CD4-positive, alpha-beta memory T cell (primary cell): ENCODE measurements around the gene PSD2. TPM values are rescaled to one million over a fixed set of nuclear protein-coding genes. Genes with fewer than 3 reads are reported as not detected.

Experiments
- CTCF ChIA-PET: fragments of 350-600 bp; sonication (Branson Sonifier 250); formaldehyde crosslinking; loops from one replicate; lab custom pipeline; 2021; ENCODE audit warnings: inconsistent platforms; ENCODE audit not compliant: partially characterized antibody; lab: Charles Lee
- POLR2A ChIA-PET: fragments of 350-600 bp; sonication (Branson Sonifier 250); formaldehyde crosslinking; loops from one replicate; lab custom pipeline; 2021; ENCODE audit not compliant: partially characterized antibody; lab: Charles Lee
- DNase-seq, 5 donors: peaks; one replicate each; pipeline versions ENCODE4 v3.0.0 to v3.0.0-alpha.2; 2020 to 2022; ENCODE audit warnings: mixed read lengths in 1 of 5
- H3K27ac ChIP-seq: one replicate; pipeline ENCODE4 v1.7.0; 2013; ENCODE audit warnings: low read depth, low read length
- H3K27me3 ChIP-seq: 2 replicates; pipeline ENCODE4 v1.7.0; 2013; ENCODE audit warnings: mild to moderate bottlenecking, low read length, moderate library complexity; ENCODE audit not compliant: insufficient read depth
- H3K36me3 ChIP-seq: 2 replicates; pipeline ENCODE4 v1.7.0; 2013; ENCODE audit warnings: mild to moderate bottlenecking, low read length, moderate library complexity; ENCODE audit not compliant: insufficient read depth
- H3K4me1 ChIP-seq: 2 replicates; pipeline ENCODE4 v1.7.0; 2013; ENCODE audit warnings: mild to moderate bottlenecking, low read length, moderate library complexity; ENCODE audit not compliant: insufficient read depth
- H3K4me3 ChIP-seq, 2 donors: one replicate each; pipeline ENCODE4 v1.7.0; 2013; ENCODE audit warnings: low read length in 2 of 2, mild to moderate bottlenecking in 1 of 2
- H3K9me3 ChIP-seq, 2 donors: one replicate each; pipeline ENCODE4 v1.7.0; 2013; ENCODE audit warnings: low read length in 2 of 2, control low read depth in 1 of 2; ENCODE audit not compliant: control insufficient read depth in 1 of 2
- H3K27ac Mint-ChIP-seq, 7 donors: one replicate each; pipeline ENCODE4 v1.8.0; 2020 to 2021; ENCODE audit warnings: mixed read lengths in 7 of 7, mild to moderate bottlenecking in 6 of 7, inconsistent platforms in 3 of 7, moderate library complexity in 3 of 7
- H3K27me3 Mint-ChIP-seq, 2 donors: one replicate each; pipeline ENCODE4 v1.8.0; 2020 to 2021; ENCODE audit warnings: mixed read lengths in 2 of 2
- H3K36me3 Mint-ChIP-seq, 2 donors: one replicate each; pipeline ENCODE4 v1.8.0; 2020 to 2021; ENCODE audit warnings: mixed read lengths in 2 of 2, inconsistent platforms in 1 of 2, mild to moderate bottlenecking in 1 of 2
- H3K4me1 Mint-ChIP-seq, 4 donors: one replicate each; pipeline ENCODE4 v1.8.0; 2020 to 2021; ENCODE audit warnings: mixed read lengths in 4 of 4, mild to moderate bottlenecking in 1 of 4
- H3K4me3 Mint-ChIP-seq, 8 donors: one replicate each; pipeline ENCODE4 v1.8.0; 2020 to 2021; ENCODE audit warnings: mixed read lengths in 8 of 8, mild to moderate bottlenecking in 7 of 8, moderate library complexity in 6 of 8, inconsistent platforms in 3 of 8
- H3K9me3 Mint-ChIP-seq, 8 donors: one replicate each; pipeline ENCODE4 v1.8.0; 2020 to 2021; ENCODE audit warnings: mixed read lengths in 8 of 8, mild to moderate bottlenecking in 5 of 8, inconsistent platforms in 3 of 8, moderate library complexity in 1 of 8
- intact Hi-C: fragments of 100-400 bp; cut with micrococcal nuclease; formaldehyde crosslinking; loops from one replicate; pipeline ENCODE4 v1.15.1; 2023
- polyA plus RNA-seq, 2 donors: library from polyadenylated mRNA; unstranded; fragments of 300-500 nt; fragmentation: Illumina TruSeq; gene quantifications; one replicate each; pipeline ENCODE4 v1.2.3, GENCODE V29; 2021
- total RNA-seq, 2 experiments: library from RNA; stranded (reverse); gene quantifications; one replicate each; pipeline ENCODE4 v1.2.3, GENCODE V29; 2021

Gene PSD2
- total and polyA plus RNA-seq, 4 experiments from 2014 or later: not detected

GRCh38 chr5:139849501-139849900 is 53.9 kb downstream of the PSD2 start:
- no peaks in the 10 kb centered on the region for H3K36me3 Mint-ChIP-seq
- no peaks in the 10 kb centered on the region for H3K9me3 ChIP-seq
- H3K27me3 ChIP-seq: peaks cover 8% of the 10 kb centered on the region
- peaks cover 0 to 1% (median 0%) of the 10 kb centered on the region in 8 donors for H3K9me3 Mint-ChIP-seq
- POLR2A ChIA-PET: interaction anchor here (0.9 to 1.4 kb wide), 2 partner anchors 10 to 258 kb away, joined by 3 to 5 read pairs; no protein-coding TSS in a partner anchor
- peaks cover 6 to 23% (median 14%) of the 10 kb centered on the region in 4 donors for H3K4me1 Mint-ChIP-seq
- CTCF ChIA-PET: interaction anchor here (1.0 to 2.9 kb wide), 5 partner anchors 8 to 120 kb away, joined by 3 to 22 read pairs (median 5); no protein-coding TSS in a partner anchor
- no peak overlapping the region for H3K4me3 ChIP-seq
- H3K27ac Mint-ChIP-seq: peak overlapping the region; percentile 38 to 91 (median 73)
- peaks cover 0 to 11% of the 10 kb centered on the region in 2 donors for H3K27me3 Mint-ChIP-seq
- H3K27ac ChIP-seq: no peak overlapping the region
- no peaks in the 10 kb centered on the region for H3K36me3 ChIP-seq
- no peak for DNase-seq
- peaks cover 8% of the 10 kb centered on the region for H3K4me1 ChIP-seq
- H3K4me3 Mint-ChIP-seq: peak overlapping the region; percentile 68 to 88 (median 78)
- intact Hi-C loops: loop anchor here (5.0 to 10.0 kb wide), 2 partner anchors 445 to 788 kb away; partner anchors contain the start of genes SPATA24 and TMCO6

- Mint-ChIP-seq H3K4me1 (peaks cover 5 to 22% (median 14%) of the 10 kb centered on the region in 4 donors), H3K27me3 (peaks cover 0 to 8% of the 10 kb centered on the region in 2 donors), H3K27ac (peak overlapping the region; percentile 38 to 91 (median 72)), H3K36me3 (no peaks in the 10 kb centered on the region), H3K4me3 (peak overlapping the region; percentile 68 to 88 (median 78)), H3K9me3 (peaks cover 0 to 1% (median 0%) of the 10 kb centered on the region in 8 donors)
- intact Hi-C loops: loop anchor here (5.0 to 10.0 kb wide), 2 partner anchors 445 to 787 kb away; partner anchors contain the start of genes SPATA24 and TMCO6
- no peak for DNase-seq
- no peaks in the 10 kb centered on the region for H3K36me3 ChIP-seq
- CTCF ChIA-PET: interaction anchor here (1.0 to 2.9 kb wide), 5 partner anchors 13 to 119 kb away, joined by 3 to 22 read pairs (median 5); no protein-coding TSS in a partner anchor
- H3K4me3 ChIP-seq: no peak overlapping the region
- no peaks in the 10 kb centered on the region for H3K9me3 ChIP-seq
- H3K4me1 ChIP-seq: peaks cover 8% of the 10 kb centered on the region
- H3K27ac ChIP-seq: no peak overlapping the region
- H3K27me3 ChIP-seq: peaks cover 3% of the 10 kb centered on the region
- POLR2A ChIA-PET: interaction anchor here (0.9 kb wide), 1 partner anchor 258 kb away, joined by 3 read pairs; no protein-coding TSS in a partner anchor
These were observed 54.3 kb downstream of the PSD2 start for GRCh38 chr5:139849942-139850341.

GRCh38 chr5:139850423-139851016 is 54.9 kb downstream of the PSD2 start:
- Histone ChIP-seq H3K27me3 (peaks cover 3% of the 10 kb centered on the region), H3K27ac (no peak overlapping the region), H3K4me1 (peaks cover 8% of the 10 kb centered on the region), H3K9me3 (no peaks in the 10 kb centered on the region), H3K4me3 (no peak overlapping the region), H3K36me3 (no peaks in the 10 kb centered on the region)
- no peak for DNase-seq
- Mint-ChIP-seq H3K27ac (peak overlapping the region in 3 of 7 donors; percentile 57 to 85 (median 73)), H3K4me1 (peaks cover 5 to 22% (median 14%) of the 10 kb centered on the region in 4 donors), H3K4me3 (peak overlapping the region in 5 of 8 donors; percentile 35 to 80 (median 69)), H3K27me3 (peaks cover 0 to 8% of the 10 kb centered on the region in 2 donors), H3K9me3 (peaks cover 0 to 1% (median 0%) of the 10 kb centered on the region in 8 donors), H3K36me3 (no peaks in the 10 kb centered on the region)
- POLR2A ChIA-PET: no interaction called here
- intact Hi-C loops: no loop called here
- CTCF ChIA-PET: interaction anchor here (1.0 to 2.9 kb wide), 5 partner anchors 12 to 119 kb away, joined by 3 to 22 read pairs (median 5); no protein-coding TSS in a partner anchor

GRCh38 chr5:139851558-139851957 is 56.0 kb downstream of the PSD2 start:
- Mint-ChIP-seq H3K4me3 (no peak overlapping the region), H3K9me3 (peaks cover 0 to 1% (median 0%) of the 10 kb centered on the region in 8 donors), H3K4me1 (peaks cover 5 to 22% (median 14%) of the 10 kb centered on the region in 4 donors), H3K27ac (no peak overlapping the region), H3K27me3 (no peaks in the 10 kb centered on the region), H3K36me3 (no peaks in the 10 kb centered on the region)
- CTCF ChIA-PET: interaction anchor here (1.0 to 1.2 kb wide), 2 partner anchors 15 to 64 kb away, joined by 3 to 5 read pairs; no protein-coding TSS in a partner anchor
- no peak overlapping the region for H3K27ac ChIP-seq
- no peaks in the 10 kb centered on the region for H3K9me3 ChIP-seq
- DNase-seq: no peak
- H3K4me3 ChIP-seq: no peak overlapping the region
- H3K4me1 ChIP-seq: peaks cover 8% of the 10 kb centered on the region
- POLR2A ChIA-PET: no interaction called here
- no peaks in the 10 kb centered on the region for H3K36me3 ChIP-seq
- H3K27me3 ChIP-seq: peaks cover 3% of the 10 kb centered on the region
- intact Hi-C loops: no loop called here

- H3K36me3 Mint-ChIP-seq: no peaks in the 10 kb centered on the region
- H3K9me3 Mint-ChIP-seq: peaks cover 0 to 1% (median 0%) of the 10 kb centered on the region in 8 donors
- DNase-seq: no peak
- no peaks in the 10 kb centered on the region for H3K27me3 ChIP-seq
- no peaks in the 10 kb centered on the region for H3K36me3 ChIP-seq
- H3K4me3 ChIP-seq: no peak overlapping the region
- H3K4me3 Mint-ChIP-seq: no peak overlapping the region
- H3K9me3 ChIP-seq: no peaks in the 10 kb centered on the region
- H3K27ac Mint-ChIP-seq: no peak overlapping the region
- ChIA-PET POLR2A (no interaction called here), CTCF (no interaction called here)
- intact Hi-C loops: no loop called here
- H3K4me1 Mint-ChIP-seq: peaks cover 5 to 17% (median 10%) of the 10 kb centered on the region in 4 donors
- peaks cover 4% of the 10 kb centered on the region for H3K4me1 ChIP-seq
- H3K27ac ChIP-seq: no peak overlapping the region
- no peaks in the 10 kb centered on the region for H3K27me3 Mint-ChIP-seq
These were observed 57.1 kb downstream of the PSD2 start for GRCh38 chr5:139852696-139853095.

- POLR2A ChIA-PET: no interaction called here
- no peaks in the 10 kb centered on the region for H3K36me3 ChIP-seq
- Mint-ChIP-seq H3K9me3 (peaks cover 0 to 1% (median 0%) of the 10 kb centered on the region in 8 donors), H3K4me3 (no peak overlapping the region), H3K27me3 (peaks cover 0 to 2% of the 10 kb centered on the region in 2 donors), H3K27ac (peak overlapping the region in 1 of 7 donors; percentile 15), H3K36me3 (no peaks in the 10 kb centered on the region), H3K4me1 (peaks cover 2 to 11% (median 6%) of the 10 kb centered on the region in 4 donors)
- CTCF ChIA-PET: interaction anchor here (2.2 kb wide), 1 partner anchor 10 kb away, joined by 9 read pairs; no protein-coding TSS in a partner anchor
- H3K4me1 ChIP-seq: no peaks in the 10 kb centered on the region
- H3K9me3 ChIP-seq: no peaks in the 10 kb centered on the region
- intact Hi-C loops: no loop called here
- no peak for DNase-seq
- no peak overlapping the region for H3K27ac ChIP-seq
- H3K27me3 ChIP-seq: no peaks in the 10 kb centered on the region
- no peak overlapping the region for H3K4me3 ChIP-seq
These were observed 58.5 kb downstream of the PSD2 start for GRCh38 chr5:139854029-139854605.

GRCh38 chr5:139854953-139855352 is 59.3 kb downstream of the PSD2 start:
- Histone ChIP-seq H3K27me3 (no peaks in the 10 kb centered on the region), H3K4me1 (no peaks in the 10 kb centered on the region), H3K27ac (no peak overlapping the region), H3K9me3 (no peaks in the 10 kb centered on the region), H3K36me3 (no peaks in the 10 kb centered on the region), H3K4me3 (no peak overlapping the region)
- DNase-seq: no peak
- Mint-ChIP-seq H3K4me1 (peaks cover 0 to 2% (median under 1%) of the 10 kb centered on the region in 4 donors), H3K27ac (no peak overlapping the region), H3K36me3 (no peaks in the 10 kb centered on the region), H3K9me3 (no peaks in the 10 kb centered on the region), H3K27me3 (peaks cover 0 to 5% of the 10 kb centered on the region in 2 donors), H3K4me3 (no peak overlapping the region)
- intact Hi-C loops: no loop called here
- POLR2A ChIA-PET: no interaction called here
- CTCF ChIA-PET: interaction anchor here (2.2 to 2.3 kb wide), 2 partner anchors 9 to 68 kb away, joined by 7 to 9 read pairs; no protein-coding TSS in a partner anchor
